Measurements from ENCODE around the gene GFER.

- TF ChIP-seq CTCF (conservative IDR thresholded peaks at IDR 0.05) (no peak), ZFX (IDR thresholded peaks at IDR 0.05) (no peak; the same call in 1 of the 2 replicates)
Measured at GRCh38 chr16:1961651-1962067, 22.3 kb upstream of the GFER start.

All from C4-2B (cell line).